Measurements from ENCODE around the gene HTR1E. TPM values are rescaled to one million over a fixed set of nuclear protein-coding genes. Genes with fewer than 3 reads are reported as not detected.
"Not testable (repeated sequence)": the region's sequence is repeated elsewhere in the genome, so short reads cannot be mapped to it uniquely, and the experiment has no call there.

HTR1E gene
- total and polyA plus RNA-seq, 2 of the 8 experiments (the other 6 are each of a cell fraction or from before 2014, with no cell fraction given) = 0.09 TPM; not detected in 1

DNA sequence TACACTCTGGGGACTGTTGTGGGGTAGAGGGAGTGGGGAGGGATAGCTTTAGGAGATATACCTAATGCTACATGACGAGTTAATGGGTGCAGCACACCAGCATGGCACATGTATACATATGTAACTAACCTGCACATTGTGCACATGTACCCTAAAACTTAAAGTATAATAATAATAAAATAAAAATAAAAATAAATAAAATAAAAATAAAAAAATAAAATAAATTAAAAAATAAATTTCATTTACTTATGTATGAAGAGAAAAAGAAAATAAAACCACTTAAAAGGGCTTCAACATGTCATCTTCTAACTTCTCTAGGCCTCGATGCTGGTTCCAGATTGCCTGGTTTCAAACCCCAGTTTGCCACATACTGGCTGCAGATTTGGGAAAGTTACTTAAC lies 10.2 kb upstream of the HTR1E start:
- POLR2A ChIA-PET (ENCODE audit: partially characterized antibody); H4K91ac ChIP-seq (replicated peaks; ENCODE audit: insufficient read length, low read length); H3K4me2 ChIP-seq (ENCODE audit: insufficient read depth in 1 of 2, low read depth in 2 of 2, low read length in 2 of 2); H2BK15ac ChIP-seq (ENCODE audit: low read length); DNase-seq (ENCODE audit: low read depth in 1 of 2, low spot score in 2 of 2); H3K36me3 ChIP-seq (ENCODE audit: control insufficient read depth in 2 of 4, insufficient read depth in 4 of 4, low read length in 3 of 4); H4K5ac ChIP-seq (ENCODE audit: insufficient read length, low read depth, low read length); H3K4me1 ChIP-seq (replicated peaks in 1 of 4; ENCODE audit: control insufficient read depth in 3 of 4, insufficient read depth in 4 of 4, low read length in 3 of 4); CTCF ChIA-PET (ENCODE audit: partially characterized antibody); H2BK12ac ChIP-seq (ENCODE audit: low read depth, low read length); H3K23me2 ChIP-seq (ENCODE audit: low read depth, low read length); H3K18ac ChIP-seq (ENCODE audit: extremely low read depth, low read length); H3K79me1 ChIP-seq (ENCODE audit: low read depth, low read length); FAIRE-seq; H3K4ac ChIP-seq (replicated peaks; ENCODE audit: insufficient read length, low read depth, low read length); H3K56ac ChIP-seq (replicated peaks; ENCODE audit: insufficient read length, low read depth, low read length); H4K20me1 ChIP-seq (replicated peaks in 1 of 2; ENCODE audit: control insufficient read depth in 1 of 2, insufficient read depth in 2 of 2, low read length in 2 of 2); H2BK5ac ChIP-seq (ENCODE audit: low read depth, low read length); H2BK20ac ChIP-seq (ENCODE audit: low read length); H3K27me3 ChIP-seq (replicated peaks in 1 of 4; ENCODE audit: control insufficient read depth in 3 of 4, extremely low read depth in 1 of 4, insufficient read depth in 3 of 4, low read length in 3 of 4); H3K79me2 ChIP-seq (ENCODE audit: control insufficient read depth in 1 of 2, insufficient read depth in 2 of 2, low read length in 2 of 2); H3K27ac ChIP-seq (ENCODE audit: low read depth, low read length); H3K23ac ChIP-seq (ENCODE audit: insufficient read length); H2BK120ac ChIP-seq (replicated peaks; ENCODE audit: low read depth, low read length); H2AK5ac ChIP-seq (ENCODE audit: low read depth, low read length); H3K4me3 ChIP-seq (ENCODE audit: extremely low read depth in 1 of 4, insufficient read depth in 2 of 4, low read depth in 3 of 4, low read length in 4 of 4); H3K14ac ChIP-seq (ENCODE audit: insufficient read length); H3K9me3 ChIP-seq (ENCODE audit: insufficient read depth in 2 of 2, low read depth in 1 of 2, low read length in 1 of 2); H4K8ac ChIP-seq (ENCODE audit: extremely low read depth, insufficient read depth, low read length); H3K9ac ChIP-seq (replicated peaks in 1 of 4; ENCODE audit: extremely low read depth in 1 of 4, low read depth in 3 of 4, low read length in 3 of 4); H2AFZ ChIP-seq (ENCODE audit: low read length): not testable (repeated sequence)
- WGBS, 2 experiments (ENCODE audit: extremely low coverage in 1 of 2, insufficient coverage in 1 of 2, insufficient read length in 1 of 2, insufficient replicate concordance in 2 of 2, low coverage in 1 of 2, low lambda C conversion rate in 2 of 2, missing lambda C conversion rate in 1 of 2) = 94% methylated on average over 2 of the region's 2 CpGs; no CpG with 5 or more reads in 1 of the 2 experiments

DNA sequence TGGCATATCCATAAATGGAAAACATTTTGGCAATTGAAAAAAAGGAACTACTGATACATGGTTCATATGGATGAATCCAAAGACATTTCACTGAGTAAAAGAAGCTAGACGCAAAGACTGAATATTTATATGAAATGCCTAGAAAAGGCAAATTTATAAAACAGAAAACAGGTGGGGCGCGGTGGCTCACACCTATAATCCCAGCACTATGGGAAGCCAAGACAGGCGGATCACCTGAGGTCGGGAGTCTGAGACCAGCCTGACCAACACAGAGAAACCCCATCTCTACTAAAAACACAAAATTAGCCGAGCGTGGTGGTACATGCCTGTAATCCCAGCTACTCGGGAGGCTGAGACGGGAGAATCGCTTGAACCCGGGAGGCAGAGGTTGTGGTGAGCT lies 9.5 kb upstream of the HTR1E start:
- H2BK20ac ChIP-seq (ENCODE audit: low read length); H3K27me3 ChIP-seq (replicated peaks in 1 of 4; ENCODE audit: control insufficient read depth in 3 of 4, extremely low read depth in 1 of 4, insufficient read depth in 3 of 4, low read length in 3 of 4); H3K23me2 ChIP-seq (ENCODE audit: low read depth, low read length); H3K9me3 ChIP-seq (ENCODE audit: insufficient read depth in 2 of 2, low read depth in 1 of 2, low read length in 1 of 2); POLR2A ChIA-PET (ENCODE audit: partially characterized antibody); H3K4me1 ChIP-seq (replicated peaks in 1 of 4; ENCODE audit: control insufficient read depth in 3 of 4, insufficient read depth in 4 of 4, low read length in 3 of 4); H2BK5ac ChIP-seq (ENCODE audit: low read depth, low read length); H2AK5ac ChIP-seq (ENCODE audit: low read depth, low read length); CTCF ChIA-PET (ENCODE audit: partially characterized antibody); H3K79me2 ChIP-seq (ENCODE audit: control insufficient read depth in 1 of 2, insufficient read depth in 2 of 2, low read length in 2 of 2); H3K23ac ChIP-seq (ENCODE audit: insufficient read length); H2AFZ ChIP-seq (ENCODE audit: low read length); H3K27ac ChIP-seq (ENCODE audit: low read depth, low read length); H2BK15ac ChIP-seq (ENCODE audit: low read length); FAIRE-seq; H2BK12ac ChIP-seq (ENCODE audit: low read depth, low read length); H3K4me3 ChIP-seq (ENCODE audit: extremely low read depth in 1 of 4, insufficient read depth in 2 of 4, low read depth in 3 of 4, low read length in 4 of 4); H3K4me2 ChIP-seq (ENCODE audit: insufficient read depth in 1 of 2, low read depth in 2 of 2, low read length in 2 of 2); H4K8ac ChIP-seq (ENCODE audit: extremely low read depth, insufficient read depth, low read length); DNase-seq (ENCODE audit: low read depth in 1 of 2, low spot score in 2 of 2); H3K9ac ChIP-seq (replicated peaks in 1 of 4; ENCODE audit: extremely low read depth in 1 of 4, low read depth in 3 of 4, low read length in 3 of 4); H3K56ac ChIP-seq (replicated peaks; ENCODE audit: insufficient read length, low read depth, low read length); H3K18ac ChIP-seq (ENCODE audit: extremely low read depth, low read length); H3K36me3 ChIP-seq (ENCODE audit: control insufficient read depth in 2 of 4, insufficient read depth in 4 of 4, low read length in 3 of 4); H4K5ac ChIP-seq (ENCODE audit: insufficient read length, low read depth, low read length); H3K4ac ChIP-seq (replicated peaks; ENCODE audit: insufficient read length, low read depth, low read length); H4K91ac ChIP-seq (replicated peaks; ENCODE audit: insufficient read length, low read length); H2BK120ac ChIP-seq (replicated peaks; ENCODE audit: low read depth, low read length); H3K79me1 ChIP-seq (ENCODE audit: low read depth, low read length); H4K20me1 ChIP-seq (replicated peaks in 1 of 2; ENCODE audit: control insufficient read depth in 1 of 2, insufficient read depth in 2 of 2, low read length in 2 of 2); H3K14ac ChIP-seq (ENCODE audit: insufficient read length): not testable (repeated sequence)
- 90% methylated on average over 11 of the region's 11 CpGs; no CpG with 5 or more reads in 1 of the 2 experiments for WGBS, 2 experiments (ENCODE audit: extremely low coverage in 1 of 2, insufficient coverage in 1 of 2, insufficient read length in 1 of 2, insufficient replicate concordance in 2 of 2, low coverage in 1 of 2, low lambda C conversion rate in 2 of 2, missing lambda C conversion rate in 1 of 2)
